HepG2 (cell line): ENCODE results near the gene DLX6. TPM values are rescaled to one million over a fixed set of nuclear protein-coding genes. Genes with fewer than 3 reads are reported as not detected.
A peak's percentile ranks its signal among the peaks of the same experiment; 100 is the strongest.

Experiments used
- CCDC6 ChIP-seq: sonication (generic); formaldehyde crosslinking; IDR thresholded peaks from 2 replicates; pipeline ENCODE4 v1.8.1; 2022; ENCODE audit warnings: mild to moderate bottlenecking, missing genetic modification reagents, moderate library complexity
- FOXA3 ChIP-seq: IDR thresholded peaks from 2 replicates; pipeline ENCODE4 v1.6.1; 2016; ENCODE audit warnings: missing genetic modification reagents, missing compliant biosample characterization
- ZBTB10 ChIP-seq: sonication (generic); formaldehyde crosslinking; IDR thresholded peaks from 2 replicates; pipeline ENCODE4 v1.4.0; 2020; ENCODE audit warnings: missing genetic modification reagents, borderline replicate concordance
- ZNF577 ChIP-seq: sonication (generic); formaldehyde crosslinking; IDR thresholded peaks from 2 replicates; pipeline ENCODE4 v1.4.0; 2020; ENCODE audit warnings: mild to moderate bottlenecking, low read depth, missing genetic modification reagents, borderline replicate concordance
- ZNF781 ChIP-seq: sonication (generic); formaldehyde crosslinking; IDR thresholded peaks from 2 replicates; pipeline ENCODE4 v1.5.1; 2020; ENCODE audit warnings: borderline replicate concordance, mild to moderate bottlenecking, missing genetic modification reagents; ENCODE audit errors: not compliant biosample characterization
- ZNF816 ChIP-seq: sonication (generic); formaldehyde crosslinking; IDR thresholded peaks from 2 replicates; pipeline ENCODE4 v1.8.0; 2022; ENCODE audit warnings: missing genetic modification reagents, mild to moderate bottlenecking, borderline replicate concordance
- polyA plus RNA-seq, 8 experiments: library from polyadenylated mRNA; depleted of rRNA in 3 of 8; stranded (reverse) in 7 of 8; unstranded in 1 of 8; fragments of >200 nt; fragmentation: Illumina TruSeq in 4 of 8; extraction: Trizol in 4 of 8; gene quantifications; 2 replicates each; pipeline versions ENCODE4 v1.2.1 to v1.2.3, GENCODE V29; 2011 to 2016; ENCODE audit warnings: low read depth in 4 of 8, missing spikeins in 1 of 8, mixed read lengths in 1 of 8; ENCODE audit not compliant: insufficient read depth in 1 of 8
- total RNA-seq, 5 experiments: library from RNA; depleted of rRNA; stranded (reverse); fragments of >200 nt; fragmentation: Illumina TruSeq; extraction: Trizol; gene quantifications; 2 replicates each; pipeline ENCODE4 v1.2.3, GENCODE V29; 2016; ENCODE audit warnings: low read depth in 1 of 5
- TF ChIP-seq, protein P1 (sequence below): sonication (generic); formaldehyde crosslinking; IDR thresholded peaks from 2 replicates; pipeline ENCODE4 v1.4.0; 2020; ENCODE audit warnings: missing genetic modification reagents
- TF ChIP-seq, protein P2 (sequence below): sonication (generic); formaldehyde crosslinking; IDR thresholded peaks from 2 replicates; pipeline ENCODE4 v1.4.0; 2020; ENCODE audit warnings: missing genetic modification reagents, borderline replicate concordance
- TF ChIP-seq, protein P3 (sequence below): sonication (generic); formaldehyde crosslinking; IDR thresholded peaks from 2 replicates; pipeline ENCODE4 v1.4.0; 2020; ENCODE audit warnings: mild to moderate bottlenecking, low read depth, missing genetic modification reagents
- TF ChIP-seq, protein P4 (sequence below): sonication (generic); formaldehyde crosslinking; IDR thresholded peaks from 2 replicates; pipeline ENCODE4 v1.4.0; 2020; ENCODE audit warnings: missing genetic modification reagents, borderline replicate concordance

The DLX6 gene
- total and polyA plus RNA-seq, 2 of the 13 experiments (the other 11 are each of a cell fraction or from before 2014, with no cell fraction given) = 3.5 to 5.5 TPM

DNA sequence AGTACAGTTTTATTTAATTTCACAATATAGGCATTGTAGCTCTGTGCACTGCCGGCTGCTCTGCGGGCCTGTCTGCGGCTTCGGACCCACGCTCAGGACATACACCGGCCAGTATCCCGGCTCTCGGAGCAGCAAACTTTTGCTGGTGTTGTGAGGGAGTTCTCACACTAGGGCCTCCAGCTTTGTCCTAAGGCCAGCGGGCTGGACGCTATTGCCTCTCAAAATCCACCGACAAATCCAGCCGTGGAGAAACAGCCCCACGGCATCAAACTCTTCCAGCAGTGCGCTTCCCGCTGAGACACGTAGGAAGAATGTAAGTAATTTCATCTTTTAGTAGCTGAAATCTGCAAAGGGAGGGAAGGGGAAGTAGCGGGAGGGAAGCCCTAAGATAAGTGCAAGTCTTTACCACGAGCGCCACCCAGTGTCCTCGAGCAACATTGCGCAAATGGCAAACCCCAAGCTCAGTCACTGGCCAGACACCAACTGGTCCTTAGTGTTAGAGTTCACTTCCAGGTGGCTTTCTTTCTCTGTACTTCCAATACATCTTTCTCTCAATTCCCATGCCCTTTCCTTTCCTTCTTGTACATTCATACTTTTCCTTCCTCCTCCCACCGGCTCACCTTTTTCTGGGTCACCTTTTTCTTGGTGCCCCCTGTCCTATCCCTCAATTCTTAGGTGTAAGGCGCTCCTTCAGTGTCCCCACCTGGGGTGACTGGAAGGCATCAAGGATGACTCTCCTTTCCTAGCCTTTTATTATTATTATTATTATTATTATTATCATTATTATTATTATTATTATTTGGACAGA lies 22.3 kb downstream of the DLX6 start (continued):
- TF ChIP-seq, protein P1, sequence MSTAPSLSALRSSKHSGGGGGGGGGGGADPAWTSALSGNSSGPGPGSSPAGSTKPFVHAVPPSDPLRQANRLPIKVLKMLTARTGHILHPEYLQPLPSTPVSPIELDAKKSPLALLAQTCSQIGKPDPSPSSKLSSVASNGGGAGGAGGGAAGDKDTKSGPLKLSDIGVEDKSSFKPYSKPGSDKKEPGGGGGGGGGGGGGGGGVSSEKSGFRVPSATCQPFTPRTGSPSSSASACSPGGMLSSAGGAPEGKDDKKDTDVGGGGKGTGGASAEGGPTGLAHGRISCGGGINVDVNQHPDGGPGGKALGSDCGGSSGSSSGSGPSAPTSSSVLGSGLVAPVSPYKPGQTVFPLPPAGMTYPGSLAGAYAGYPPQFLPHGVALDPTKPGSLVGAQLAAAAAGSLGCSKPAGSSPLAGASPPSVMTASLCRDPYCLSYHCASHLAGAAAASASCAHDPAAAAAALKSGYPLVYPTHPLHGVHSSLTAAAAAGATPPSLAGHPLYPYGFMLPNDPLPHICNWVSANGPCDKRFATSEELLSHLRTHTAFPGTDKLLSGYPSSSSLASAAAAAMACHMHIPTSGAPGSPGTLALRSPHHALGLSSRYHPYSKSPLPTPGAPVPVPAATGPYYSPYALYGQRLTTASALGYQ (CRISPR knock-in tag) = no peak
- TF ChIP-seq, protein P2, sequence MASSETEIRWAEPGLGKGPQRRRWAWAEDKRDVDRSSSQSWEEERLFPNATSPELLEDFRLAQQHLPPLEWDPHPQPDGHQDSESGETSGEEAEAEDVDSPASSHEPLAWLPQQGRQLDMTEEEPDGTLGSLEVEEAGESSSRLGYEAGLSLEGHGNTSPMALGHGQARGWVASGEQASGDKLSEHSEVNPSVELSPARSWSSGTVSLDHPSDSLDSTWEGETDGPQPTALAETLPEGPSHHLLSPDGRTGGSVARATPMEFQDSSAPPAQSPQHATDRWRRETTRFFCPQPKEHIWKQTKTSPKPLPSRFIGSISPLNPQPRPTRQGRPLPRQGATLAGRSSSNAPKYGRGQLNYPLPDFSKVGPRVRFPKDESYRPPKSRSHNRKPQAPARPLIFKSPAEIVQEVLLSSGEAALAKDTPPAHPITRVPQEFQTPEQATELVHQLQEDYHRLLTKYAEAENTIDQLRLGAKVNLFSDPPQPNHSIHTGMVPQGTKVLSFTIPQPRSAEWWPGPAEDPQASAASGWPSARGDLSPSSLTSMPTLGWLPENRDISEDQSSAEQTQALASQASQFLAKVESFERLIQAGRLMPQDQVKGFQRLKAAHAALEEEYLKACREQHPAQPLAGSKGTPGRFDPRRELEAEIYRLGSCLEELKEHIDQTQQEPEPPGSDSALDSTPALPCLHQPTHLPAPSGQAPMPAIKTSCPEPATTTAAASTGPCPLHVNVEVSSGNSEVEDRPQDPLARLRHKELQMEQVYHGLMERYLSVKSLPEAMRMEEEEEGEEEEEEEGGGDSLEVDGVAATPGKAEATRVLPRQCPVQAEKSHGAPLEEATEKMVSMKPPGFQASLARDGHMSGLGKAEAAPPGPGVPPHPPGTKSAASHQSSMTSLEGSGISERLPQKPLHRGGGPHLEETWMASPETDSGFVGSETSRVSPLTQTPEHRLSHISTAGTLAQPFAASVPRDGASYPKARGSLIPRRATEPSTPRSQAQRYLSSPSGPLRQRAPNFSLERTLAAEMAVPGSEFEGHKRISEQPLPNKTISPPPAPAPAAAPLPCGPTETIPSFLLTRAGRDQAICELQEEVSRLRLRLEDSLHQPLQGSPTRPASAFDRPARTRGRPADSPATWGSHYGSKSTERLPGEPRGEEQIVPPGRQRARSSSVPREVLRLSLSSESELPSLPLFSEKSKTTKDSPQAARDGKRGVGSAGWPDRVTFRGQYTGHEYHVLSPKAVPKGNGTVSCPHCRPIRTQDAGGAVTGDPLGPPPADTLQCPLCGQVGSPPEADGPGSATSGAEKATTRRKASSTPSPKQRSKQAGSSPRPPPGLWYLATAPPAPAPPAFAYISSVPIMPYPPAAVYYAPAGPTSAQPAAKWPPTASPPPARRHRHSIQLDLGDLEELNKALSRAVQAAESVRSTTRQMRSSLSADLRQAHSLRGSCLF (CRISPR knock-in tag) = no peak
- TF ChIP-seq ZNF781 (no peak), ZNF816 (CRISPR knock-in tag) (no peak), FOXA3 (CRISPR knock-in tag) (0 out of 2 replicates have a peak, but pooled peaks have one; percentile 33), CCDC6 (CRISPR knock-in tag) (no peak), ZBTB10 (CRISPR knock-in tag) (no peak), ZNF577 (CRISPR knock-in tag) (no peak)
- TF ChIP-seq, protein P3, sequence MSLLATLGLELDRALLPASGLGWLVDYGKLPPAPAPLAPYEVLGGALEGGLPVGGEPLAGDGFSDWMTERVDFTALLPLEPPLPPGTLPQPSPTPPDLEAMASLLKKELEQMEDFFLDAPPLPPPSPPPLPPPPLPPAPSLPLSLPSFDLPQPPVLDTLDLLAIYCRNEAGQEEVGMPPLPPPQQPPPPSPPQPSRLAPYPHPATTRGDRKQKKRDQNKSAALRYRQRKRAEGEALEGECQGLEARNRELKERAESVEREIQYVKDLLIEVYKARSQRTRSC (CRISPR knock-in tag) = no peak
- TF ChIP-seq, protein P4, sequence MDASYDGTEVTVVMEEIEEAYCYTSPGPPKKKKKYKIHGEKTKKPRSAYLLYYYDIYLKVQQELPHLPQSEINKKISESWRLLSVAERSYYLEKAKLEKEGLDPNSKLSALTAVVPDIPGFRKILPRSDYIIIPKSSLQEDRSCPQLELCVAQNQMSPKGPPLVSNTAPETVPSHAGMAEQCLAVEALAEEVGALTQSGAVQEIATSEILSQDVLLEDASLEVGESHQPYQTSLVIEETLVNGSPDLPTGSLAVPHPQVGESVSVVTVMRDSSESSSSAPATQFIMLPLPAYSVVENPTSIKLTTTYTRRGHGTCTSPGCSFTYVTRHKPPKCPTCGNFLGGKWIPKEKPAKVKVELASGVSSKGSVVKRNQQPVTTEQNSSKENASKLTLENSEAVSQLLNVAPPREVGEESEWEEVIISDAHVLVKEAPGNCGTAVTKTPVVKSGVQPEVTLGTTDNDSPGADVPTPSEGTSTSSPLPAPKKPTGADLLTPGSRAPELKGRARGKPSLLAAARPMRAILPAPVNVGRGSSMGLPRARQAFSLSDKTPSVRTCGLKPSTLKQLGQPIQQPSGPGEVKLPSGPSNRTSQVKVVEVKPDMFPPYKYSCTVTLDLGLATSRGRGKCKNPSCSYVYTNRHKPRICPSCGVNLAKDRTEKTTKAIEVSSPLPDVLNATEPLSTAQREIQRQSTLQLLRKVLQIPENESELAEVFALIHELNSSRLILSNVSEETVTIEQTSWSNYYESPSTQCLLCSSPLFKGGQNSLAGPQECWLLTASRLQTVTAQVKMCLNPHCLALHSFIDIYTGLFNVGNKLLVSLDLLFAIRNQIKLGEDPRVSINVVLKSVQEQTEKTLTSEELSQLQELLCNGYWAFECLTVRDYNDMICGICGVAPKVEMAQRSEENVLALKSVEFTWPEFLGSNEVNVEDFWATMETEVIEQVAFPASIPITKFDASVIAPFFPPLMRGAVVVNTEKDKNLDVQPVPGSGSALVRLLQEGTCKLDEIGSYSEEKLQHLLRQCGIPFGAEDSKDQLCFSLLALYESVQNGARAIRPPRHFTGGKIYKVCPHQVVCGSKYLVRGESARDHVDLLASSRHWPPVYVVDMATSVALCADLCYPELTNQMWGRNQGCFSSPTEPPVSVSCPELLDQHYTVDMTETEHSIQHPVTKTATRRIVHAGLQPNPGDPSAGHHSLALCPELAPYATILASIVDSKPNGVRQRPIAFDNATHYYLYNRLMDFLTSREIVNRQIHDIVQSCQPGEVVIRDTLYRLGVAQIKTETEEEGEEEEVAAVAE (CRISPR knock-in tag) = no peak
